Measurements from ENCODE around the gene DCP1A. TPM values are rescaled to one million over a fixed set of nuclear protein-coding genes. Genes with fewer than 3 reads are reported as not detected.

DCP1A gene
- total RNA-seq, 1 experiment from 2014 or later: 22.7 TPM

DNA sequence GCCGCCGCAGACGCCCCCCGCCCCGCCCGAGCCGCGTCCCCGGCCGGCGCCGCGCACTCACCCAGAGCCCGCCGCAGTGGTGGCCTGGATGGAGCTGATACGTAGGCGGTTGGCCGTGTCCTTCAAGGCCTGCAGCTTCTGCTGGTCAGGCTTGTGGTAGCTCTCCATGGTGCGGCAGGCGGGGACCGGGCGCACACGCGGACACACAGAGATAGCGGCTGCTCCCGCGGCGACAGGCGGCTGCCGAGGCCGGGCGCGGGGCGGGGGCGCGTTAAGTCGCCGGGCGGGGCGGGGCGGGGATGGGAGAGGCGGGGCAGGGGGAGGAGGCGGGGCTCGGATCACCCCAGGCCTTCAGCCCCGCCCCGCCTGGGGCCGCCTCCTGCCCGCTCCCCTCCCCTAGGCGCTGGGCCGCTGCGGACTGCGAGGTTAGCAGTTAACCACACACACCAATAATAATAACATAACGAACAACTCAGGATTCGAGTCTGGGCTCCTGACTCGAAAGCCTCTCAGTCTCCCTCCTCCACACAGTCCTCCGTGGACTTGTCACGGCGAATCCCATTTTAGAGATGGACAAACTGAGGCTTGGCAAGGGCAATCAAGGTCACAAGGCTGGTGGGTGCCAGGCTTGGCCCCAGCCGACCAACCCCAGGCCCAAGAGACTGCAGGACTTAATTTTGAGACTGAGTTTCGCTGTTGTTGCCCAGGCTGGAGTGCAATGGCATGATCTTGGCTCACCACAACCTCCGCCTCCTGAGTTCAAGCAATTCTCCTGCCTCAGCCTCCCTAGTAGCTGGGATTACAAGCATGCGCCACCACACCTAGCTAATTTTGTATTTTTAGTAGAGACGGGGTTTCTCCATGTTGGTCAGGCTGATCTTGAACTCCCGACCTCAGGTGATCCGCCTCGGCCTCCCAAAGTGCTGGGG is 91.3 kb downstream of the DCP1A start, which contains the start of gene TKT:
Gene TKT, minus strand, starts transcription at position 248 of the 929 bp plus-strand sequence. Its CDS starts 80 bp downstream, at position 168.
- Histone ChIP-seq H3K27me3 (ENCODE audit: insufficient read depth, low read depth) (no peaks in the 10 kb centered on the region), H3K4me2 (peak within 1 kb of the TSS; percentile 99), H3K27ac (peak within 1 kb of the TSS; percentile 76), H3F3A (ENCODE audit: insufficient read depth, low read depth) (peaks cover 34% of the 10 kb centered on the region; the same call in 1 of the 2 replicates), H3K36me3 (ENCODE audit: low read depth) (peaks cover 33% of the 10 kb centered on the region), H2AFZ (no peak within 1 kb of the TSS; the same call in 1 of the 2 replicates), H3K4me3 (peak within 1 kb of the TSS; percentile 98), H3K9me2 (ENCODE audit: insufficient read depth) (no peaks in the 10 kb centered on the region), H4K20me1 (ENCODE audit: insufficient read depth) (peaks cover 41% of the 10 kb centered on the region), H3K79me2 (ENCODE audit: low read depth) (peaks cover 53% of the 10 kb centered on the region), H3K4me1 (replicated peaks; ENCODE audit: insufficient read depth) (peaks cover 49% of the 10 kb centered on the region), H3K9me3 (ENCODE audit: insufficient read depth, low read depth) (no peaks in the 10 kb centered on the region)
- TSS peak; percentile 45 for BruUV-seq (replicated peaks)
- peak; percentile 61 to 82 for DNase-seq
- CTCF ChIA-PET: no interaction called here
- intact Hi-C loops (cut with micrococcal nuclease; ENCODE audit: unreplicated experiment): loop anchor here (5.0 kb wide), 1 partner anchor 99 kb away; no protein-coding TSS in a partner anchor
- POLR2A ChIA-PET (ENCODE audit: unreplicated experiment): interaction anchor here (0.5 to 0.6 kb wide), 2 partner anchors 28 to 91 kb away, joined by 4 to 5 read pairs; partner anchors contain the start of gene DCP1A
- no peak for TF ChIP-seq EZH2 (IDR thresholded peaks at IDR 0.05; ENCODE audit: low read depth)
- TF ChIP-seq, protein P1, sequence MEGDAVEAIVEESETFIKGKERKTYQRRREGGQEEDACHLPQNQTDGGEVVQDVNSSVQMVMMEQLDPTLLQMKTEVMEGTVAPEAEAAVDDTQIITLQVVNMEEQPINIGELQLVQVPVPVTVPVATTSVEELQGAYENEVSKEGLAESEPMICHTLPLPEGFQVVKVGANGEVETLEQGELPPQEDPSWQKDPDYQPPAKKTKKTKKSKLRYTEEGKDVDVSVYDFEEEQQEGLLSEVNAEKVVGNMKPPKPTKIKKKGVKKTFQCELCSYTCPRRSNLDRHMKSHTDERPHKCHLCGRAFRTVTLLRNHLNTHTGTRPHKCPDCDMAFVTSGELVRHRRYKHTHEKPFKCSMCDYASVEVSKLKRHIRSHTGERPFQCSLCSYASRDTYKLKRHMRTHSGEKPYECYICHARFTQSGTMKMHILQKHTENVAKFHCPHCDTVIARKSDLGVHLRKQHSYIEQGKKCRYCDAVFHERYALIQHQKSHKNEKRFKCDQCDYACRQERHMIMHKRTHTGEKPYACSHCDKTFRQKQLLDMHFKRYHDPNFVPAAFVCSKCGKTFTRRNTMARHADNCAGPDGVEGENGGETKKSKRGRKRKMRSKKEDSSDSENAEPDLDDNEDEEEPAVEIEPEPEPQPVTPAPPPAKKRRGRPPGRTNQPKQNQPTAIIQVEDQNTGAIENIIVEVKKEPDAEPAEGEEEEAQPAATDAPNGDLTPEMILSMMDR (conservative IDR thresholded peaks at IDR 0.05): no peak

DNA sequence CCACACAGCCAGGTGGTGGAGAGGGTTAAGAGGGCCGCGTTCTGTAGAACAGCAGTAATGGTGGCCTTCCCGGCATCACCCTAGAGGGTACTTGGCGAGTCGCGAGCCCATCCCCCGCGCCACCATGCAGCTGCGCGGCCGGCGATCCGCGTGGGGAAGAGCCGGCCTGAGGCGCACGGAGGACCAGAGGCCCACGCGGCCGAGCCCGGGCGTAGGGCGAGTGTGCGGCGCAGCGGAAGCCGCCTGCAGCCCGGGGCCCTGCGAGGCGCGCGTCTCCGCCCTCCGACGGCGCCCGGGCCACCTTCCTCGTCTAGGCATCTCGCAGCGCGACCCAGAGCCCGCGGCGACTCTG is 91.9 kb downstream of the DCP1A start:
- peaks cover 52% of the 10 kb centered on the region for H3K4me1 ChIP-seq (replicated peaks; ENCODE audit: insufficient read depth)
- H3K9me2 ChIP-seq (ENCODE audit: insufficient read depth): no peaks in the 10 kb centered on the region
- no peak overlapping the region; the same call in 1 of the 2 replicates for H2AFZ ChIP-seq
- peak overlapping the region; percentile 99 for H3K4me2 ChIP-seq
- ChIA-PET POLR2A (ENCODE audit: unreplicated experiment) (interaction anchor here (0.6 kb wide), 1 partner anchor 92 kb away, joined by 5 read pairs; the partner anchor contains the start of gene DCP1A), CTCF (no interaction called here)
- peaks cover 47% of the 10 kb centered on the region for H4K20me1 ChIP-seq (ENCODE audit: insufficient read depth)
- BruUV-seq (replicated peaks): no TSS peak
- H3K27ac ChIP-seq: peak overlapping the region; percentile 76
- peak overlapping the region; percentile 98 for H3K4me3 ChIP-seq
- no peaks in the 10 kb centered on the region for H3K9me3 ChIP-seq (ENCODE audit: insufficient read depth, low read depth)
- peaks cover 35% of the 10 kb centered on the region for H3K36me3 ChIP-seq (ENCODE audit: low read depth)
- no peaks in the 10 kb centered on the region for H3K27me3 ChIP-seq (ENCODE audit: insufficient read depth, low read depth)
- no peak for TF ChIP-seq EZH2 (IDR thresholded peaks at IDR 0.05; ENCODE audit: low read depth)
- TF ChIP-seq, protein P1 (conservative IDR thresholded peaks at IDR 0.05): no peak
- intact Hi-C loops (cut with micrococcal nuclease; ENCODE audit: unreplicated experiment): loop anchor here (5.0 kb wide), 1 partner anchor 98 kb away; no protein-coding TSS in a partner anchor
- peaks cover 60% of the 10 kb centered on the region for H3K79me2 ChIP-seq (ENCODE audit: low read depth)
- H3F3A ChIP-seq (ENCODE audit: insufficient read depth, low read depth): peaks cover 40% of the 10 kb centered on the region; the same call in 1 of the 2 replicates
- no peak for DNase-seq

DNA sequence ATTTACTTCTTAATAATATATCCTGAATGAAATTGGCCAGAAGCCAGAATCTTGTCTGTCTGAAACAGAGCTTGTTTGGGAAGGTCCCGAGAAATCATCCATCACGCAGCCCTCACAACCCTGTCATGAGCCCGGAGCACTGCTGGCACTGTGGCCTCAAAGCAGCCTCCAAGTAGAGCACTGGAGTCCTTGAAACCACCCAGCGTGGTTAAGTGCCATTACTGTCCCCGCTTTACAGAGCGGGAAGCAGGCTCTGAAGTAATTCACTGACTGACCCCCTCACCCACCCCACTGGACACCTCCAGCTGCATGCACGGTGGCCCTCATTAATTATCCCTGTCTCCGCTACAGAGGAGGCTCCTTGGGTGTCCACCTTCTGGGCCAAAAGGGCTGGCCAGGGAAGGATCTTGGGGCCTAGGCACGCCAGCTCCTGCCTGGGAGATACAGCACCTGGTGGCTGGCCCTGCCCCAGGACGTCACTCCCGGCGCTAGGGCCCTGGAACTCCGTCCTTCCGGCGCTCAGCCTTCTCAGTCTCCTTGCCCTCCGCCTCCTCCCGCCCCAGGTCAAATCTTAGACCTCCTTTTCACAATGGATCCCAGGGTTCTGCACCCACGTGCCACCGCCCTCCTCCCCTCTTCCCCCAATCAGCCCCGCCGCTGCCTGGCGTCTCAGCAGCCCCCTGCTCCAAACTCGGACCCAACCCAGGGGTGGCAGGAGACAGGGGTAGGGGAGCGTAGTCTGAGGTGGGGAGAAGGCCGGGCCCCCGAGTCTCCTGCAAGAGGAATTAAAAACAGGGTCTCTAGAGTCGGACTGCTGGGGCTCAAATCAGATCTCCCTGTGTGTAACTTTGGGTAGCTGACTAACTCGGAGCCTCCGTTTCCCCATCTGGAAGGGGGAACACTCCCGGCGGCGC is 92.6 kb downstream of the DCP1A start:
- Histone ChIP-seq H3F3A (ENCODE audit: insufficient read depth, low read depth) (peaks cover 43% of the 10 kb centered on the region; the same call in 1 of the 2 replicates), H3K9me3 (ENCODE audit: insufficient read depth, low read depth) (no peaks in the 10 kb centered on the region), H3K4me1 (replicated peaks; ENCODE audit: insufficient read depth) (peaks cover 52% of the 10 kb centered on the region), H2AFZ (no peak overlapping the region; the same call in 1 of the 2 replicates), H3K79me2 (ENCODE audit: low read depth) (peaks cover 66% of the 10 kb centered on the region), H4K20me1 (ENCODE audit: insufficient read depth) (peaks cover 54% of the 10 kb centered on the region), H3K4me3 (peak overlapping the region; percentile 98), H3K27me3 (ENCODE audit: insufficient read depth, low read depth) (no peaks in the 10 kb centered on the region), H3K9me2 (ENCODE audit: insufficient read depth) (no peaks in the 10 kb centered on the region), H3K4me2 (peak overlapping the region; percentile 99), H3K36me3 (ENCODE audit: low read depth) (peaks cover 35% of the 10 kb centered on the region), H3K27ac (peak overlapping the region; percentile 76)
- TF ChIP-seq, protein P1 (conservative IDR thresholded peaks at IDR 0.05): no peak
- no peak for TF ChIP-seq EZH2 (IDR thresholded peaks at IDR 0.05; ENCODE audit: low read depth)
- intact Hi-C loops (cut with micrococcal nuclease; ENCODE audit: unreplicated experiment): loop anchor here (1.0 to 5.0 kb wide), 2 partner anchors 16 to 97 kb away; no protein-coding TSS in a partner anchor
- DNase-seq: peak in 1 of 2 experiments; percentile 48
- CTCF ChIA-PET: no interaction called here
- BruUV-seq (replicated peaks): no TSS peak
- POLR2A ChIA-PET (ENCODE audit: unreplicated experiment): no interaction called here

All from PC-9 (cell line).